Neural crest cell (in vitro differentiated cells): ENCODE data around the gene RPS26. TPM values are rescaled to one million over a fixed set of nuclear protein-coding genes. Genes with fewer than 3 reads are reported as not detected.

Experiments used
- DNase-seq: peaks from one replicate; pipeline ENCODE4 v3.0.0; 2021; ENCODE audit warnings: low read depth, mixed read lengths, low spot score
- H3K27ac Mint-ChIP-seq: one replicate; pipeline ENCODE4 v1.8.0; 2021; ENCODE audit warnings: mild to moderate bottlenecking, mixed read lengths; ENCODE audit not compliant: unreplicated experiment
- H3K27me3 Mint-ChIP-seq: 2 replicates; pipeline ENCODE4 v1.8.0; 2021; ENCODE audit warnings: low read depth, mild to moderate bottlenecking, mixed read lengths
- H3K36me3 Mint-ChIP-seq: 2 replicates; pipeline ENCODE4 v1.8.0; 2021; ENCODE audit warnings: low read depth, mild to moderate bottlenecking, mixed read lengths
- H3K4me1 Mint-ChIP-seq: 2 replicates; pipeline ENCODE4 v1.8.0; 2021; ENCODE audit warnings: mixed read lengths
- H3K4me3 Mint-ChIP-seq: one replicate; pipeline ENCODE4 v1.8.0; 2021; ENCODE audit warnings: mild to moderate bottlenecking, mixed read lengths
- H3K9me3 Mint-ChIP-seq: 2 replicates; pipeline ENCODE4 v1.8.0; 2021; ENCODE audit warnings: mixed read lengths
- total RNA-seq: library from RNA; stranded (reverse); gene quantifications from 2 replicates; pipeline ENCODE4 v1.2.1, GENCODE V29; 2021
- TF ChIP-seq, protein P1 (sequence below): fragments of 200-600 bp; sonication (generic); conservative IDR thresholded peaks from 2 replicates; pipeline ENCODE4 v1.5.0; 2021; ENCODE audit warnings: antibody characterized with exemption, mild to moderate bottlenecking

Gene RPS26
- total RNA-seq, 1 donor from 2014 or later, result 32.3 TPM

DNA sequence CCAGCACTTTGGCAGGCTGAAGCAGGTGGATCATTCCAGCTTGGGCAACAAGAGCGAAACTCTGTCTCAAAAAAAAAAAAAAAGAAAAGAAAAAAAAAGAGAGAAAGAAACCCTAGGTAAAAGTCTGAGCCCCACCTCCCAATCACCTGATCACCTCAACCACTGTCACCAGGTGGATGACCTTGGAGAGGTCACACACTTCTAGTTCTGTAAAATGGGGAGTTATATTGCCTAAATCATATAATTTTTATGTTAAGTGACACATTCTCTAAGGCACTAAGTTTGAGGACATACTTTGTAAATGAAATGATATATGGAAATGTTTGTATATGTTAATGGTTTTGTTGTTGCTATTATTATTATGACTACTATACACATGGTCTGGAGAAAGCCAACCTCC is 36.7 kb downstream of the RPS26 start:
- Mint-ChIP-seq H3K9me3 (no peaks in the 10 kb centered on the region), H3K27ac (no peak overlapping the region), H3K4me3 (peak overlapping the region; percentile 96), H3K27me3 (peaks cover 36% of the 10 kb centered on the region), H3K36me3 (no peaks in the 10 kb centered on the region), H3K4me1 (peaks cover 29% of the 10 kb centered on the region)
- no peak for DNase-seq
- TF ChIP-seq, protein P1, sequence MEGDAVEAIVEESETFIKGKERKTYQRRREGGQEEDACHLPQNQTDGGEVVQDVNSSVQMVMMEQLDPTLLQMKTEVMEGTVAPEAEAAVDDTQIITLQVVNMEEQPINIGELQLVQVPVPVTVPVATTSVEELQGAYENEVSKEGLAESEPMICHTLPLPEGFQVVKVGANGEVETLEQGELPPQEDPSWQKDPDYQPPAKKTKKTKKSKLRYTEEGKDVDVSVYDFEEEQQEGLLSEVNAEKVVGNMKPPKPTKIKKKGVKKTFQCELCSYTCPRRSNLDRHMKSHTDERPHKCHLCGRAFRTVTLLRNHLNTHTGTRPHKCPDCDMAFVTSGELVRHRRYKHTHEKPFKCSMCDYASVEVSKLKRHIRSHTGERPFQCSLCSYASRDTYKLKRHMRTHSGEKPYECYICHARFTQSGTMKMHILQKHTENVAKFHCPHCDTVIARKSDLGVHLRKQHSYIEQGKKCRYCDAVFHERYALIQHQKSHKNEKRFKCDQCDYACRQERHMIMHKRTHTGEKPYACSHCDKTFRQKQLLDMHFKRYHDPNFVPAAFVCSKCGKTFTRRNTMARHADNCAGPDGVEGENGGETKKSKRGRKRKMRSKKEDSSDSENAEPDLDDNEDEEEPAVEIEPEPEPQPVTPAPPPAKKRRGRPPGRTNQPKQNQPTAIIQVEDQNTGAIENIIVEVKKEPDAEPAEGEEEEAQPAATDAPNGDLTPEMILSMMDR, result no peak

DNA sequence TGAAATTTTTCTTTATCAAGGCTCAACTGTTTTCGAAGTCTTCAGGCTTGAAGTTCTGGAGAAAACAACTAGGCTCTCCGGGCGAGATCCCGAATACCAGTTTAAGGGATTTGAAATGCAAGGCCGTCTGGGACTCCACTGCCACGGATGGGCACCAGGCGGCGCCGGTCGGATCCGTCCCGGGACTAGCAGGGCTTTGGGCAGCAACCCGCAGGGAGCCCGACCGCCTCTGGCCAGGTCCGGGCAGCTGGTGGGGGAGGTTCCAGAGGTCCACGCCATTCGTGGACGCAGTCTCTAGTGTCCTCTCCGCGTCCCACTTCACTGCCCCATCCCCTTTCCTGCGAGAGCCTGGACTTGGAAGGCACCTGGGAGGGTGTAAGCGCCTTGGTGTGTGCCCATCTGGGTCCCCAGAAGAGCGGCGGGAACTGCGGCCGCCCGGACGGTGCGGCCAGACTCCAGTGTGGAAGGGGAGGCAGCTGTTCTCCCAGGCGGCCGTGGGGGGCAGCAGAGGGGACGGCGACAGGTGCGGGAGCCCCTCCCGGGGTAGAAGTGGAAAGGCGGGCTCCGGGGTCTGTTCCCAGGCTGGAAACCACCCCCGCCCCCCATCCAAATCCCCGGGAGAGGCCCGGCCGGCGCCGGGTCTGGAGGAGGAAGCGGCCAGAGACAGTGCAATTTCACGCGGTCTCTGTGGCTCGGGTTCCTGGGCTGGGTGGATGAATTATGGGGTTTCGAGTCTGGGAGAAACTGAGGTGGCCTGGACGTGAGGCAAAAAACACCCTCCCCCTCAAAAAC is 37.4 kb downstream of the RPS26 start:
- H3K4me3 Mint-ChIP-seq, result peak overlapping the region; percentile 96
- peaks cover 41% of the 10 kb centered on the region for H3K27me3 Mint-ChIP-seq
- H3K9me3 Mint-ChIP-seq, result no peaks in the 10 kb centered on the region
- TF ChIP-seq, protein P1, result peak; percentile 77
- no peaks in the 10 kb centered on the region for H3K36me3 Mint-ChIP-seq
- peak overlapping the region; percentile 91 for H3K27ac Mint-ChIP-seq
- peaks cover 36% of the 10 kb centered on the region for H3K4me1 Mint-ChIP-seq
- peak; percentile 93 for DNase-seq

DNA sequence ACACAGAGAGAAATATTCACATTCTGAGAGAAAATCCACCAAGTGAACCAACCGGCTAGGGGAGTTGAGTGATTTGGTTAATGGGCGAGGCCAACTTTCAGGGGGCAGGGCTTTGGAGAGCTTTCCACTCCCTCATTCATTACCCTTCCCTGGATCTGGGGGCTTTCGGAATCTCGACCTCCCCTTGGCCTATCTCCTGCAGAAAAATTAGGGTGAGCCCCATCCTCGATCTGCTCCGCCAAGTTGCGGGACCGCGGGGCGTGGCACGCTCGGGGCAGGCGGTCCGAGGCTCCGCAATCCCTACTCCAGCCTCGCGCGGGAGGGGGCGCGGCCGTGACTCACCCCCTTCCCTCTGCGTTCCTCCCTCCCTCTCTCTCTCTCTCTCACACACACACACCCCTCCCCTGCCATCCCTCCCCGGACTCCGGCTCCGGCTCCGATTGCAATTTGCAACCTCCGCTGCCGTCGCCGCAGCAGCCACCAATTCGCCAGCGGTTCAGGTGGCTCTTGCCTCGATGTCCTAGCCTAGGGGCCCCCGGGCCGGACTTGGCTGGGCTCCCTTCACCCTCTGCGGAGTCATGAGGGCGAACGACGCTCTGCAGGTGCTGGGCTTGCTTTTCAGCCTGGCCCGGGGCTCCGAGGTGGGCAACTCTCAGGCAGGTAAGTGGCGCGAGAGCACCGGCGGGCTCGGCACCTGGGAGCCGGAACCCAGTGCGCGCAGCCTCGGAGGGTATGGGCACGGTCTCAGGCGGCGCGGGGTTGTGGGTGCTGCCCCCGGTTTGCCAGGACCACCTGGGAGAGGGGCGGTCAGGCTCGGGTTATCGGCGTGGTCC is 38.2 kb downstream of the RPS26 start, which contains the start of gene ERBB3:
Gene ERBB3 (plus strand): TSS at position 443 of the 833 bp plus-strand sequence. CDS start 136 bp downstream, at position 579.
- Mint-ChIP-seq H3K9me3 (no peaks in the 10 kb centered on the region), H3K36me3 (peaks cover 4% of the 10 kb centered on the region), H3K4me3 (peak within 1 kb of the TSS; percentile 96), H3K27me3 (peaks cover 41% of the 10 kb centered on the region), H3K4me1 (peaks cover 39% of the 10 kb centered on the region), H3K27ac (peak within 1 kb of the TSS; percentile 97)
- peak; percentile 50 for DNase-seq
- TF ChIP-seq, protein P1, result no peak

DNA sequence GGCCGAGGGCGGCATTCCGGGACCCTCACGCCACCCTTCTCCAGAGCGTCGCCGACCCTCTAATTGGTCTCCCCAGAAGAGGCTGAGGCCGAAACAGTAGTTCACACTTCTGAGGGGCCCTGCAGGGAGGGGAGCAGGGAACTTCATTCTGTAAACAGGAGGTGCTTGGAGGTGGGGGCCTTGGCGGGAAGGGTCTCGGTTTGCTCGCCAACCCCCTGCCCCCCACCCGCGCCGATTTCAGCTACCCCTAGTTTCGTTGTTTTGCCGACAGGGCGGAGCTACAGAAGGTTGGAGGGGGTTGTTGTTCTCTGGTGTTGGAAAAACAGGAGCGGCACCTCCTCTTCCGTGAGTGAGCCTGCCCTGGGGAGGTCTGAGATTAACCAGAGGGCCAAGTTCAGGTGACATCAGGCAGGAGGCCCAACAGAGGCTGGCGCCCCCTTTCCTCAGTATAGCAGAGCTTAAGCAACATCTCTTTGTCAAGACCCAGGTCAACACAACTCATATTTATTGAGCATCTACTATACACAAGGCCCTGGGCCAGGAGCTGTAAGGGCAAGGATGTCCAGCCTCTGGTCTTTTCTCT is 38.9 kb downstream of the RPS26 start:
- TF ChIP-seq, protein P1, result peak; percentile 32
- Mint-ChIP-seq H3K27ac (peak overlapping the region; percentile 97), H3K9me3 (no peaks in the 10 kb centered on the region), H3K27me3 (peaks cover 41% of the 10 kb centered on the region), H3K4me3 (peak overlapping the region; percentile 96), H3K36me3 (peaks cover 8% of the 10 kb centered on the region), H3K4me1 (peaks cover 43% of the 10 kb centered on the region)
- no peak for DNase-seq
